HG03060 (cell line): Measurements from ENCODE around the gene CCBE1.
"Not testable (repeated sequence)": the region's sequence is repeated elsewhere in the genome, so short reads cannot be mapped to it uniquely, and the experiment has no call there.

Experiments
- ATAC-seq: cut with Tn5 transposase; IDR thresholded peaks from one replicate; pipeline ENCODE4 v1.9.1; 2021; ENCODE audit warnings: low read depth, moderate number of reproducible peaks; ENCODE audit not compliant: unreplicated experiment

CCBE1 gene

GRCh38 chr18:59686260-59686659, 11.0 kb downstream of the CCBE1 start:
- no peak for ATAC-seq

- ATAC-seq, result no peak
Observed at GRCh38 chr18:59685501-59685900, 11.7 kb downstream of the CCBE1 start.

- no peak for ATAC-seq
Observed at GRCh38 chr18:59684777-59685176, 12.4 kb downstream of the CCBE1 start.

GRCh38 chr18:59681521-59682004, 15.7 kb downstream of the CCBE1 start:
- no peak for ATAC-seq

GRCh38 chr18:59681051-59681450, 16.2 kb downstream of the CCBE1 start:
- ATAC-seq, result no peak

GRCh38 chr18:59675346-59675745, 21.9 kb downstream of the CCBE1 start:
- ATAC-seq, result no peak

- no peak for ATAC-seq
Observed at GRCh38 chr18:59674903-59675270, 22.3 kb downstream of the CCBE1 start.

- ATAC-seq, result no peak
Observed at GRCh38 chr18:59674186-59674902, 22.9 kb downstream of the CCBE1 start.

GRCh38 chr18:59672235-59672711, 24.9 kb downstream of the CCBE1 start:
- ATAC-seq, result no peak

GRCh38 chr18:59671551-59671950, 25.7 kb downstream of the CCBE1 start:
- ATAC-seq, result no peak

GRCh38 chr18:59669872-59670657, 27.2 kb downstream of the CCBE1 start:
- ATAC-seq, result no peak

- ATAC-seq, result no peak
Observed at GRCh38 chr18:59667488-59667887, 29.7 kb downstream of the CCBE1 start.

- ATAC-seq, result not testable (repeated sequence)
Observed at GRCh38 chr18:59666007-59666402, 31.2 kb downstream of the CCBE1 start.

GRCh38 chr18:59665057-59666006, 31.9 kb downstream of the CCBE1 start:
- no peak for ATAC-seq

GRCh38 chr18:59664329-59664728, 32.9 kb downstream of the CCBE1 start:
- no peak for ATAC-seq

- no peak for ATAC-seq
Observed at GRCh38 chr18:59663096-59663495, 34.1 kb downstream of the CCBE1 start.

- ATAC-seq, result no peak
Observed at GRCh38 chr18:59661891-59662701, 35.1 kb downstream of the CCBE1 start.

GRCh38 chr18:59660786-59661743, 36.2 kb downstream of the CCBE1 start:
- ATAC-seq, result no peak

GRCh38 chr18:59660366-59660765, 36.9 kb downstream of the CCBE1 start:
- no peak for ATAC-seq
